K562 treated with DMSO at 1 percent for 4 hours (cell line): ENCODE data around the gene CYB561. TPM values are rescaled to one million over a fixed set of nuclear protein-coding genes. Genes with fewer than 3 reads are reported as not detected.

Experiments used
- total RNA-seq: library from RNA; unstranded; fragments of 300-600 nt; gene quantifications from 2 replicates; pipeline ENCODE4 v1.2.3, GENCODE V29; 2022; ENCODE audit not compliant: insufficient read depth

Gene CYB561
- total RNA-seq, result 38.6 and 39.6 TPM in 2 replicates

GRCh38 chr17:63445954-63446752, at the start of gene CYB561:
TSS of gene CYB561 (minus strand) at chr17:63446306. CDS start at chr17:63437547, 8,759 bp downstream.

GRCh38 chr17:63476854-63477479, 30.9 kb upstream of the CYB561 start, which contains the start of gene ACE:
TSS of gene ACE (plus strand) at chr17:63477061. CDS start at chr17:63477095, 34 bp downstream.

Other genes starting within 250 kb of the CYB561 start
- 0.79 and 2.8 TPM in 2 replicates for gene ACE, start 30.8 kb upstream of the CYB561 start, total RNA-seq
- not detected in 2 replicates for gene KCNH6, start 77.1 kb upstream of the CYB561 start, total RNA-seq
- gene DCAF7, start 104.2 kb upstream of the CYB561 start, total RNA-seq, result 100 and 102 TPM in 2 replicates
- 30.2 and 30.4 TPM in 2 replicates for gene TACO1, start 154.6 kb upstream of the CYB561 start, total RNA-seq
- 16.7 and 21.2 TPM in 2 replicates for gene MAP3K3, start 176.1 kb upstream of the CYB561 start, total RNA-seq